Activated naive CD4-positive, alpha-beta T cell treated with anti-CD3 and anti-CD28 coated beads for 36 hours (primary cell): ENCODE results near the gene CRPPA. TPM values are rescaled to one million over a fixed set of nuclear protein-coding genes. Genes with fewer than 3 reads are reported as not detected.

Experiments used
- CTCF ChIA-PET: fragments of 350-600 bp; sonication (Branson Sonifier 250); formaldehyde crosslinking; loops from one replicate; lab custom pipeline; 2021; ENCODE audit warnings: antibody characterized with exemption; lab: Charles Lee
- DNase-seq: peaks from one replicate; pipeline ENCODE4 v3.0.0-alpha.2; 2020
- H3K27ac Mint-ChIP-seq: one replicate; pipeline ENCODE4 v1.8.0; 2021; ENCODE audit warnings: mild to moderate bottlenecking, mixed read lengths
- H3K27me3 Mint-ChIP-seq: one replicate; pipeline ENCODE4 v1.8.0; 2021; ENCODE audit warnings: low read depth, mixed read lengths
- H3K36me3 Mint-ChIP-seq: one replicate; pipeline ENCODE4 v1.8.0; 2021; ENCODE audit warnings: low read depth, mixed read lengths
- H3K4me1 Mint-ChIP-seq: one replicate; pipeline ENCODE4 v1.8.0; 2021; ENCODE audit warnings: low read depth, mixed read lengths
- H3K4me3 Mint-ChIP-seq: one replicate; pipeline ENCODE4 v1.8.0; 2021; ENCODE audit warnings: mild to moderate bottlenecking, moderate library complexity, mixed read lengths
- H3K9me3 Mint-ChIP-seq: one replicate; pipeline ENCODE4 v1.8.0; 2021; ENCODE audit warnings: mixed read lengths
- intact Hi-C: fragments of 100-400 bp; cut with micrococcal nuclease; formaldehyde crosslinking; loops from one replicate; pipeline ENCODE4 v1.15.1; 2023
- total RNA-seq, 2 experiments: library from RNA; stranded (reverse); gene quantifications; one replicate each; pipeline ENCODE4 v1.2.3, GENCODE V29; 2021

Gene CRPPA
- total RNA-seq, 2 experiments from 2014 or later: 0.37 to 0.38 TPM

DNA sequence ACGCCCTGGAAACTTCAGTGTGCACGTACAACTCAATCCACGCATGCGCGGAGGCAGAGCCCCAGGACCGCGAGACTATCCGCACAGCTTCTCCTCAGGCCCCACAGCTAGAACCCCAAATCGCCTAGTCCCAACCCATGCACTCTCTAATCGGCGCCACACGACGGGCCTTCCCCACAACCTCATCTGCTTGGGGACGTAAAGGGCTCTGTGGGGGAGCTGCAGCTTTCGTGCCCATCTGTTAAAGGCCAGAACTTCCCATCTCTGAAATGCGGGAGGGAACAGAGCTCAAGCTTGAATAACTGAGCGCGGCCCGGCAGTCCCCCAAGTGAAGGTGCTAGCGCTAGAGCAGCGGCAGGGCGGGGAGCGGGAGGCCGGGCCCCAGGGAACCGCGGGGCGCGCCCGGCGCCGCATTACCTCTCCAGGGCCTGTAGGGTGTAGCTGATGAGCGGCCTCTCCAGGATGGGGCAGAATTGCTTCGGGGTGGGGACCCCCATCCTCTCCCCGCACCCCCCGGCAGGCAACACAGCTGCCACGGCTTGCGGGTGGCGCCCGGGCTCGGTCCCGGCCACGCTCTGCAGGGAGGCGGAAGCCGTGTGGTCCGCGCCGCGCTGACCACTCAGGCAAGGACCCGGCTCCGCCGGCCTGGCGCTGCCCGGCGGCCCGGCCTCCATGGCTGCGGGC, 547 bp downstream of the CRPPA start:
- CTCF ChIA-PET: interaction anchor here (0.5 to 4.2 kb wide), 4 partner anchors 11 to 1932 kb away, joined by 3 to 23 read pairs (median 10); no protein-coding TSS in a partner anchor
- Mint-ChIP-seq H3K36me3 (no peaks in the 10 kb centered on the region), H3K4me1 (peaks cover 13% of the 10 kb centered on the region), H3K27me3 (no peaks in the 10 kb centered on the region), H3K9me3 (peaks cover 1% of the 10 kb centered on the region), H3K27ac (peak overlapping the region; percentile 89), H3K4me3 (peak overlapping the region; percentile 92)
- DNase-seq: peak; percentile 90
- intact Hi-C loops: loop anchor here (1.0 to 5.0 kb wide), 6 partner anchors 200 to 877 kb away; partner anchors contain the start of genes AHR, ANKMY2 and TSPAN13

DNA sequence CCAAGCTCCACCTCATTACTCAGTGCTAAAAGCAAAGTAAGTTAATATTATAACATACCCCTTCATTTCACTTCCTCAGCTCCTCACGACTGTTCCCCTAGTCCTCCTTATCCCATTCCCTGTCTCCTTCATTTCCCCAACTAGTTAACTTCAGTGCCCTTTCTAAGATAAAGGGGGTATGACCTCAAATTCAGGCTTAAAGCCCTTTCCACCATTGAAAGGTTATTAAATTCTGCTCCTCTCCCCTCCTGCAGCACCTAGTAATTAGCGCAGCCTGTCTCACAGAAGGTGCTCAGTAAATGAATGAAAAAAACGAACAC, 1.0 kb downstream of the CRPPA start:
- peak overlapping the region; percentile 89 for H3K27ac Mint-ChIP-seq
- H3K36me3 Mint-ChIP-seq: no peaks in the 10 kb centered on the region
- peaks cover 13% of the 10 kb centered on the region for H3K4me1 Mint-ChIP-seq
- CTCF ChIA-PET: interaction anchor here (0.5 to 4.2 kb wide), 4 partner anchors 10 to 1933 kb away, joined by 3 to 23 read pairs (median 10); no protein-coding TSS in a partner anchor
- peaks cover 1% of the 10 kb centered on the region for H3K9me3 Mint-ChIP-seq
- H3K27me3 Mint-ChIP-seq: no peaks in the 10 kb centered on the region
- intact Hi-C loops: loop anchor here (1.0 to 5.0 kb wide), 6 partner anchors 200 to 877 kb away; partner anchors contain the start of genes AHR, ANKMY2 and TSPAN13
- H3K4me3 Mint-ChIP-seq: peak overlapping the region; percentile 92
- no peak for DNase-seq

DNA sequence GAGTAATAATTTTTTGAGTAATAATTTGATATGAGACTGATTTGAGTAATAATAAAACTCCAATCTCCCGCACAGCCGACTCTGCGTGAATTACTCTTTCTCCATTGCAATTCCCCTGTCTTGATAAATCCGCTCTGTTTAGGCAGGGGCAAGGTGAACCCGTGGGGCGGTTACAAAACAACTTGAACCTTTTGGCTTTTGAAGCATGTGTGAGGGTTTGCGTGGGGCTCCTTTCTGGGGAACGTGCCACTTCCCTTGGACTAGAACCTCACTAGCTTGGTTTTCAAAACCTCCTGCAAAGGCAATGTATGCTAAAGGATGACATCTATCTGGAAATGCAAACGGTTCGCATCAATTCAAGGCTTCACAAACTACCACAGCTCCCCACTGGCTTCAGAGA, 1.5 kb downstream of the CRPPA start:
- H3K4me3 Mint-ChIP-seq: peak overlapping the region; percentile 92
- CTCF ChIA-PET: interaction anchor here (1.0 to 4.2 kb wide), 3 partner anchors 10 to 145 kb away, joined by 3 to 23 read pairs (median 18); no protein-coding TSS in a partner anchor
- H3K4me1 Mint-ChIP-seq: peaks cover 13% of the 10 kb centered on the region
- intact Hi-C loops: loop anchor here (1.0 to 5.0 kb wide), 6 partner anchors 200 to 877 kb away; partner anchors contain the start of genes AHR, ANKMY2 and TSPAN13
- H3K27me3 Mint-ChIP-seq: no peaks in the 10 kb centered on the region
- H3K36me3 Mint-ChIP-seq: no peaks in the 10 kb centered on the region
- DNase-seq: no peak
- peak overlapping the region; percentile 89 for H3K27ac Mint-ChIP-seq
- H3K9me3 Mint-ChIP-seq: peaks cover 1% of the 10 kb centered on the region

DNA sequence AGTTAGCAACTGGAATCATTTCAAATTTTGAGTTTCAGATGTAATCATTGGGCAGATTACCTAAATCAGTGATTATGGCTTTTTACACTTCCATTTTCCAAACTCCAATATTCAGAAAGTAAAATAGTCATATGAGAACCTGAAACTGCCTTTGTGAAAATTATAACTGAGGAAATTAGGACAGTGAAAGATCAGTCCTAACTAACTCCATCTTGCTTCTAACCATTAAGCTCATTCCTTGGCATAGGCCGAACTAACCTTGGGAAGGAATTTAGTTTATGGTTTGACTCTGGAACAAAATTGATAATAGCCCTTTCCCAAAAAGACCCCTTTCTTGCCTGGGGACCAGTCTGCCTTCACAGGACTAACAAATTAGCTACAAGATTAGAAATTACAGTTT, 2.2 kb downstream of the CRPPA start:
- H3K4me3 Mint-ChIP-seq: peak overlapping the region; percentile 23
- no peaks in the 10 kb centered on the region for H3K27me3 Mint-ChIP-seq
- H3K36me3 Mint-ChIP-seq: no peaks in the 10 kb centered on the region
- intact Hi-C loops: no loop called here
- H3K27ac Mint-ChIP-seq: no peak overlapping the region
- CTCF ChIA-PET: interaction anchor here (3.7 kb wide), 1 partner anchor 146 kb away, joined by 18 read pairs; no protein-coding TSS in a partner anchor
- H3K9me3 Mint-ChIP-seq: peaks cover 1% of the 10 kb centered on the region
- DNase-seq: no peak
- H3K4me1 Mint-ChIP-seq: peaks cover 13% of the 10 kb centered on the region

DNA sequence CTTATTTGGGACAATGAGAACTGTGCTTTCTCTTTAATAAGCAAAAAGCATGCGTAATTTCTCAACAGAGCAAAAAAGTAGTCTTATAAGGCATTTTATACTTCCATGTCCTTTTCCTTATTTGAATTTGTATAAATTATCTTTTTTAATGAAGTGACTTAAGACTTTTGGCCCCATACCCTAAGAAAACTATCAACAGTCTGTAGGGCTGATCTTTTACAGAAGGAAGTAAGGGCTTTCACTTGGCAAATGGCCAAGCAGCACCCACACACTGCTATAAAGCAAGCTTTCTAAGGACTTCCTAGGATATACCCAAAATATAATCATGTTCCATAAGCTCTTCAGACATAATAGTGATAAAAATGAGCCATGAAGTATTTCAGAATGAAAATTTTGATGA, 3.4 kb downstream of the CRPPA start:
- no peak overlapping the region for H3K4me3 Mint-ChIP-seq
- CTCF ChIA-PET: interaction anchor here (0.9 kb wide), 1 partner anchor 15 kb away, joined by 3 read pairs; no protein-coding TSS in a partner anchor
- peaks cover 13% of the 10 kb centered on the region for H3K4me1 Mint-ChIP-seq
- peaks cover 1% of the 10 kb centered on the region for H3K9me3 Mint-ChIP-seq
- intact Hi-C loops: no loop called here
- no peaks in the 10 kb centered on the region for H3K27me3 Mint-ChIP-seq
- H3K27ac Mint-ChIP-seq: no peak overlapping the region
- DNase-seq: no peak
- no peaks in the 10 kb centered on the region for H3K36me3 Mint-ChIP-seq

DNA sequence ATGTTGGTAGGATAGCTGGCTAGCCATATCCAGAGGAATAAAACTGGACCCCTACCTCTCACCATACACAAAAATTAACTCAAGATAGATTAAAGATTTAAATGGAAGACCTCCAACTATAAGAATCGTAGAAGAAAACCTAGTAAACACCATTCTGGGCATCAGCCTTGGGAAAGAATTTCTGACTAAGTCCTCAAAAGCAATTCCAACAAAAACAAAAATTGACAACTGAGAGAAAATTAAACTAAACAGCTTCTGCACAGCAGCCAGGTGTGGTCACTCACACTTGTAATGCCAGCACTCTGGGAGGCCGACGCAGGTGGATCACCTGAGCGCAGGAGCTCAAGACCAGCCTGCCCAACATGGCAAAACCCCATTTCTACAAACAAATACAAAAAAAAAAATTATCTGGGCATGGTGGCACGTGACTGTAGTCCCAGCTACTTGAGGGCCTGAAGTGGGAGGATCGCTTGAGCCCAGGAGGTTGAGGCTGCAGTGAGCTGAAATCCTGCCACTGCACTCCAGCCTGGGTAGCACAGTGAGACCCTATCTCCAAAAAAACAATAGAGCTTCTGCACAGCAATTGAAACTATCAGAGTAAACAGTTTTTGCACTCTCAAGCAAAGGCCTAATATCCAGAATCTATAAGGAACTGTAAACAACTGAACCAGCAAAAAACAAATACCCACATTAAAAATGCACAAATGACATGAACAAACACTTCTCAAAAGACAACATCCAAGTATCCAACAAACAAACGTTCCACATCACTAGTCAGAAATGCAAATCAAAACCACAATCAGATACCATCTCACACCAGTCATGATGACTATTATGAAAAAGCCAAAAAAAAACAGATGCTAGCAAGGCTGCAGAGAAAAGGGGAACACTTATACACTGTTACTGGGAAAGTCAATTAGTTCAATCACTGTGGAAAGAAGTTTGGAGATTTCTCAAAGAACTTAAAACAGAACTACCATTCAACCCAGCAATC, 4.8 kb downstream of the CRPPA start:
- H3K27me3 Mint-ChIP-seq: no peaks in the 10 kb centered on the region
- H3K4me3 Mint-ChIP-seq: no peak overlapping the region
- intact Hi-C loops: no loop called here
- peaks cover 13% of the 10 kb centered on the region for H3K4me1 Mint-ChIP-seq
- no peak for DNase-seq
- H3K27ac Mint-ChIP-seq: no peak overlapping the region
- peaks cover 1% of the 10 kb centered on the region for H3K9me3 Mint-ChIP-seq
- H3K36me3 Mint-ChIP-seq: no peaks in the 10 kb centered on the region
- CTCF ChIA-PET: interaction anchor here (0.5 kb wide), 1 partner anchor 242 kb away, joined by 3 read pairs; no protein-coding TSS in a partner anchor

DNA sequence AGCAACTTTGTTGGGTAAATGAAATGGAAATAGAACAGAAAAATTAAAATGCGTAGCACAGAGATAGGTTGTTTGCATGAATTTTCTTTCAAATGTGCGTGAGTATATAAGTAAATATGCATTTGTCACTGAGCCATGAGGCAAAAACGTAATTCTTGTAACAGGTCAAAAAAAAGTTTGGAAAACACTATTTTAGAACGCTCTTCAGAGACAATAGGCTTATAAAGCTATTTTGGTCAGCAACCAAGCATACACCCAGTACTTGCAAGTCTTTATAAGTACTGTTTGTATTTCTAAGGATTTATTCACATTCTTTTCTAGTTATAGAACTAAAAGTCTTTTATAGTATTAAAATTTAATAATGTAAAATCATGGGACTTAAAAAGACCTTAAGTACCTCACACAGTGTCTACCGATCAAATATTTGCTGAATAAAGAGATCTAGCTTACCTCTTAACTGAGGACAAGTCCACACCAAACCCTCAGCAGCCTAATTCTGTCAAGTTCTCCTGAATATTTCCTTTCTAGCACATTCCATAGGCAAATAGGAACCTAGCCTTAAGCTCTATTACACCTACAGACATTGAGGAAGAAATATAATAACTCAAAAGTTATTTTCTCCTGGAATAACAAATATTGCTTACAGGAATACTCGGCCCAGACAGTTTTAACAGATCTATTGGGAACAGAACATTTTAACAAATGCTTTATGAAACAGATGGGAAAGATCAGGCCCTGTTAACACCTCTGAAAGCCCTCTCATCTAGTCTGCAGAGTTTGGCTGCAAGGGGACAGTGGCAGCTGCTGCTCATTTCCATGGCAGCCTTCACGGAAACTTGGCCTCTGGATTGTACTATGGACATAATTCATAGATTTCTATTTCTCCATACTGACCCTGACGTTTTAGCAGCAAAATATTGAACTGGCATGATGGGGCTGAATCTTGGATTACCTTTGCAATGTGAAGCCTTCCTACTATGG, 8.8 kb downstream of the CRPPA start:
- H3K27me3 Mint-ChIP-seq: no peaks in the 10 kb centered on the region
- H3K4me1 Mint-ChIP-seq: no peaks in the 10 kb centered on the region
- CTCF ChIA-PET: no interaction called here
- DNase-seq: no peak
- no peak overlapping the region for H3K4me3 Mint-ChIP-seq
- H3K27ac Mint-ChIP-seq: no peak overlapping the region
- H3K36me3 Mint-ChIP-seq: no peaks in the 10 kb centered on the region
- intact Hi-C loops: no loop called here
- H3K9me3 Mint-ChIP-seq: no peaks in the 10 kb centered on the region

DNA sequence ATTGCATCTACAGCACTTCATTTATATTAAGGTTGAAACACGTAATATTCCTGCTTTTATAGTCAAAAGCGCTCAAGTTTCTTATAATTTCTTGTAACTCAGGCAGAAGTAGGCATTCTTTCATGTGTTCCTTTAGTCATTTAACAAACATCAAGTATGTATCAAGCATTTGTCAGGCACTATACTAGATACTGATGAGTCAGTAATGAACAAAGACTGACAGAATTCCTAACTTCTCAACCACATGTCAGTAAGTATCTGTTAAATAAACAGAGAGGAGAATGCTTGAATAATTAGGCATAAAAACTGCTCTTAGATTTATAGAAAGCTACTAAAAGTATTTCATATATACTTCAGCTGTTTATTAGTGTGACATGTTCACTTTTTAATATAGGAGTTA, 9.9 kb downstream of the CRPPA start:
- Mint-ChIP-seq H3K4me1 (no peaks in the 10 kb centered on the region), H3K4me3 (no peak overlapping the region), H3K9me3 (no peaks in the 10 kb centered on the region), H3K36me3 (no peaks in the 10 kb centered on the region), H3K27me3 (no peaks in the 10 kb centered on the region), H3K27ac (no peak overlapping the region)
- intact Hi-C loops: no loop called here
- DNase-seq: no peak
- CTCF ChIA-PET: interaction anchor here (0.6 kb wide), 1 partner anchor 39 kb away, joined by 3 read pairs; no protein-coding TSS in a partner anchor

DNA sequence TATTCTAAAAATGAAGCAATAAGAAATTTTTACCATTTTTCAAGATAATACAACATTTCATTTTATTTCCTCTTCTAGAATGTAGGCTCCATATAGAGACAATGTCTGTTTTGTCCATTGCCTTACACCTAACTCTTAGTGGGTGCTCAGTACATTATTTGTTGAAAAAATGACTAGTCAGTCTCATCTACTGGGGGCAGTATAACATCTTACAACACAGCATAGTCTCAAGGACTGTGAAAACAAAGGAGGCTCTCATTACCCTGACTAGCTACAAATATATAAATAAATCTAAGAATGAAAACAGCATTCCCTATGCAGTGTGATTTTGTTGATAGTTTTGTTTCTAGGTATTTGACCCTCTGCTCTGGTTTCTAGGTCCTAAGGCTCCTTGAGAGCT, 11.6 kb downstream of the CRPPA start:
- intact Hi-C loops: loop anchor here (1.0 kb wide), 1 partner anchor 156 kb away; no protein-coding TSS in a partner anchor
- Mint-ChIP-seq H3K27me3 (no peaks in the 10 kb centered on the region), H3K4me1 (no peaks in the 10 kb centered on the region), H3K9me3 (no peaks in the 10 kb centered on the region), H3K27ac (no peak overlapping the region), H3K4me3 (no peak overlapping the region), H3K36me3 (no peaks in the 10 kb centered on the region)
- no peak for DNase-seq
- CTCF ChIA-PET: interaction anchor here (0.9 kb wide), 1 partner anchor 11 kb away, joined by 3 read pairs; no protein-coding TSS in a partner anchor

DNA sequence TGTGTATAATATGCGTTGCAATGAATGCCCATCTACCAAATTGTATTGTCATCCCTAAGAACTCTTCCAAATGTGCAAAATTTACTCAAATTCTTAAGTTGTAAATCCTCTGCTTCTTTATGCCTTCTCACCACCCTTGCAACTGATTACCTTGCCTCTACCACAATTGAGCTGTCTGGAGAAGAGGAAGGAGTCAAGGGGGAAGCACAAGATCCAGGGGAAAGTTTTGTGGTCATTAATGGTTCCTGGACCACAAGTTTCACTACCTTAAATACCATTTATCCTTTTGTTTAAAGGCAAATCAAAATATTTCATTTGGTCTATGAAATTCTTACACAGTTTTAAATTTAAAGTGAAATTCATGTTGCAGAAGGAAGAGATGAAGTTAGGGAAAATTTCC, 16.7 kb downstream of the CRPPA start:
- intact Hi-C loops: no loop called here
- Mint-ChIP-seq H3K27me3 (no peaks in the 10 kb centered on the region), H3K4me1 (no peaks in the 10 kb centered on the region), H3K9me3 (peaks cover 20% of the 10 kb centered on the region), H3K4me3 (no peak overlapping the region), H3K36me3 (peaks cover 10% of the 10 kb centered on the region), H3K27ac (no peak overlapping the region)
- CTCF ChIA-PET: interaction anchor here (0.7 kb wide), 2 partner anchors 10 to 197 kb away, joined by 3 to 6 read pairs; no protein-coding TSS in a partner anchor
- no peak for DNase-seq

DNA sequence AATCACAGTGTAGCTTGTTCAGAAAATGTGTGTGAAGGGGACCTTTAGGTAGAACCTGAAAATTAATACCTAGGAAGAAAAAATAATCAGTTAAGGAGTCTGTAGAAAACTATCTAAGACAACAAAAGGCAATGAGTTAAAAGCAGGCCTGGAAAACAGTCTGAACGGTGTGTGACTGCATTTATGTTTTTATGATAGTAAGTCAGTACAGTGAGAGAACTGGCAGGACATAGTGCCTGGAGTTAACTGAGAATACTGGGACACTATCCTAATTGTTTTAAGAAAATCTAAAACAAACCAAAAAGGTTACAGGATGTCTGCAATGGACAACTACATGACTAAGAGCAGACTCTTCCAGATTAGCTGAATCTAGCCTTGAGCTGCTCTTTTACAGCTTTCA, 17.9 kb downstream of the CRPPA start:
- Mint-ChIP-seq H3K9me3 (peaks cover 26% of the 10 kb centered on the region), H3K4me3 (no peak overlapping the region), H3K4me1 (no peaks in the 10 kb centered on the region), H3K27me3 (no peaks in the 10 kb centered on the region), H3K27ac (no peak overlapping the region), H3K36me3 (peaks cover 10% of the 10 kb centered on the region)
- CTCF ChIA-PET: no interaction called here
- intact Hi-C loops: no loop called here
- DNase-seq: no peak
